Measurements from ENCODE around the gene MICAL3.

DNA sequence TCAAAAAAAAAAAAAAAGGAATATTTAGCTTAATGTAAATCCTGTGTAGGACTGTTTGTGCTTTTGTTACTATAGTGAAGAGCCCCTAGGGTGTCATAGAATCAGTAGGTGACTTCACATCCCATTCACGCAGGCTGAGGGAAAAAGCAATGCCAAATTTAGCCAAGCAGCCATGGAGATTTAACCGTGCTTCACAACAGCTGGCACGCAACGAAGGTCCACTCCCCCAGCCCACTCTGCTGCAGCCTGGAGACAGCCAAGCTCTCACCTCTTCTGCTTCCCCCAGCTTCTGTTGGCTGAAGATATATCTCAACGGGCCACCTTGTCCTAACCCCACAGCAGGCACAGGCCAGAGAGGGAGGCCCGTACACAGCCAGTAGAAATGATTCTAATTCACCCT lies 171.3 kb downstream of the MICAL3 start:
- no peak for TF ChIP-seq POLR2AphosphoS5 (IDR thresholded peaks at IDR 0.05; ENCODE audit: borderline replicate concordance, low read depth, low read length)
- no peak for TF ChIP-seq EZH2 (IDR thresholded peaks at IDR 0.05)
